Measurements from ENCODE around the gene ST6GAL2. TPM values are rescaled to one million over a fixed set of nuclear protein-coding genes. Genes with fewer than 3 reads are reported as not detected.

ST6GAL2 gene
- total and polyA plus RNA-seq, 2 of the 8 experiments (the other 6 are each of a cell fraction or from before 2014, with no cell fraction given), result 2.7 to 17.5 TPM

DNA sequence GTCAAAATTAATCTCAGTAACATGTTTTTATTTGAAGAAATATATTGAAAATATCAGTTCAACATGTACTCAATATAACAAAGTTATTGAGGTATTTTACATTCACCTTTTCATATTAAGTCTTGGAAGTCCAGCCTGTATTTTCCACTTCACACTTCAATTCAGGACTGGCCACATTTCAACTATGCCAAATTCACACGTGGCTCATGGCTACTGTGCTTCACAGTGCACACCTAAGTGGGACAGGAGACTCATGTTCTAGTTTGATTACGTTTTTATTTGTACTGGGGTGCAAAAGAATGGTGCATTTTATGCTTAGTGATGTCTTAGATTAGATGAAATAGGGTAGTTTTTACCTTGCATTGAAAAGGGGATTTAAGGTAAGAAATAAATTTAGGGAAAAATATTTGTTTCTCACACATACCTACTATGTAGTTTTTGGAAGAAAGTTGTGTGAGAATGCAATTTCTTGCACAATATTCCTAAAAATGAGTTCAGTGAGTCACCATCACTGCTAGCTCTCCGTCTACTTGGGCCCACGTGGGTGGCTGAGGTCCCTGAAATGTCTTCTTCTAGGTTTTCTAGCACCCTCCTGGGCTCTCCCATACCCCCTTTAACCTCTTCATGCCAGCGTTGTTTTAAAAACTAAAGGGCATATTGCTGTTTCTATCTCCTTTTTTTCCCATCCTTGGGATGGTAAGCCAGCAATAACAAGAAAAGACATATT lies 87.0 kb downstream of the ST6GAL2 start:
- no peak overlapping the region for H3K4me2 ChIP-seq (ENCODE audit: insufficient read depth in 1 of 2, low read depth in 2 of 2, low read length in 2 of 2)
- no peak overlapping the region for H2BK15ac ChIP-seq (ENCODE audit: low read length)
- CTCF ChIA-PET (ENCODE audit: partially characterized antibody), result interaction anchor here (0.6 kb wide), 1 partner anchor 483 kb away, joined by 3 read pairs; no protein-coding TSS in a partner anchor
- no peak overlapping the region for H2BK12ac ChIP-seq (ENCODE audit: low read depth, low read length)
- H2AK5ac ChIP-seq (ENCODE audit: low read depth, low read length), result no peak overlapping the region
- no peak overlapping the region for H3K56ac ChIP-seq (replicated peaks; ENCODE audit: insufficient read length, low read depth, low read length)
- DNase-seq (ENCODE audit: low read depth in 1 of 2, low spot score in 2 of 2) (no peak), FAIRE-seq (no peak)
- H3K18ac ChIP-seq (ENCODE audit: extremely low read depth, low read length), result no peak overlapping the region
- H2BK20ac ChIP-seq (ENCODE audit: low read length), result no peak overlapping the region
- no peak overlapping the region for H2BK5ac ChIP-seq (ENCODE audit: low read depth, low read length)
- TF ChIP-seq SIN3A (conservative IDR thresholded peaks at IDR 0.05 in 1 of 2, IDR thresholded peaks at IDR 0.05 in 1 of 2; ENCODE audit: low read depth in 1 of 2, low read length in 2 of 2) (no peak), KDM4A (IDR thresholded peaks at IDR 0.05; ENCODE audit: low read depth, low read length, severe bottlenecking) (no peak), SRF (IDR thresholded peaks at IDR 0.05; ENCODE audit: low read depth, low read length) (no peak), CBX8 (IDR thresholded peaks at IDR 0.05; ENCODE audit: borderline replicate concordance, low read depth, low read length) (no peak), TAF7 (optimal IDR thresholded peaks at IDR 0.05; ENCODE audit: borderline replicate concordance, low read depth, low read length) (no peak), RBBP5 (IDR thresholded peaks at IDR 0.05; ENCODE audit: borderline replicate concordance, low read depth, low read length) (no peak), CBX5 (IDR thresholded peaks at IDR 0.05; ENCODE audit: low read depth, low read length) (no peak), GABPA (IDR thresholded peaks at IDR 0.05; ENCODE audit: borderline replicate concordance, insufficient read depth, low read length) (no peak)
- TF ChIP-seq, protein P1, sequence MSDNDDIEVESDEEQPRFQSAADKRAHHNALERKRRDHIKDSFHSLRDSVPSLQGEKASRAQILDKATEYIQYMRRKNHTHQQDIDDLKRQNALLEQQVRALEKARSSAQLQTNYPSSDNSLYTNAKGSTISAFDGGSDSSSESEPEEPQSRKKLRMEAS (IDR thresholded peaks at IDR 0.05), result no peak
- H3K4me3 ChIP-seq (ENCODE audit: extremely low read depth in 1 of 4, insufficient read depth in 2 of 4, low read depth in 3 of 4, low read length in 4 of 4), result no peak overlapping the region
- H3K79me1 ChIP-seq (ENCODE audit: low read depth, low read length), result no peaks in the 10 kb centered on the region
- H4K91ac ChIP-seq (replicated peaks; ENCODE audit: insufficient read length, low read length), result no peak overlapping the region
- no peak overlapping the region for H3K14ac ChIP-seq (ENCODE audit: insufficient read length)
- H2BK120ac ChIP-seq (replicated peaks; ENCODE audit: low read depth, low read length), result no peak overlapping the region
- no peaks in the 10 kb centered on the region for H3K9me3 ChIP-seq (ENCODE audit: insufficient read depth in 2 of 2, low read depth in 1 of 2, low read length in 1 of 2)
- H3K4me1 ChIP-seq (replicated peaks in 1 of 4; ENCODE audit: control insufficient read depth in 3 of 4, insufficient read depth in 4 of 4, low read length in 3 of 4), result peaks cover 0 to 4% (median 0%) of the 10 kb centered on the region in 4 experiments; a peak in 2 of 7 replicates
- H3K9ac ChIP-seq (replicated peaks in 1 of 4; ENCODE audit: extremely low read depth in 1 of 4, low read depth in 3 of 4, low read length in 3 of 4), result no peak overlapping the region
- no peak overlapping the region for H3K27ac ChIP-seq (ENCODE audit: low read depth, low read length)
- no peak overlapping the region for H3K23ac ChIP-seq (ENCODE audit: insufficient read length)
- H3K23me2 ChIP-seq (ENCODE audit: low read depth, low read length), result no peaks in the 10 kb centered on the region
- H4K5ac ChIP-seq (ENCODE audit: insufficient read length, low read depth, low read length), result no peak overlapping the region
- H4K20me1 ChIP-seq (replicated peaks in 1 of 2; ENCODE audit: control insufficient read depth in 1 of 2, insufficient read depth in 2 of 2, low read length in 2 of 2), result no peaks in the 10 kb centered on the region
- H3K4ac ChIP-seq (replicated peaks; ENCODE audit: insufficient read length, low read depth, low read length), result no peak overlapping the region
- H4K8ac ChIP-seq (ENCODE audit: extremely low read depth, insufficient read depth, low read length), result no peak overlapping the region
- no peaks in the 10 kb centered on the region; a peak in 2 of 7 replicates for H3K27me3 ChIP-seq (replicated peaks in 1 of 4; ENCODE audit: control insufficient read depth in 3 of 4, extremely low read depth in 1 of 4, insufficient read depth in 3 of 4, low read length in 3 of 4)
- WGBS, 2 experiments (ENCODE audit: extremely low coverage in 1 of 2, insufficient coverage in 1 of 2, insufficient read length in 1 of 2, insufficient replicate concordance in 2 of 2, low coverage in 1 of 2, low lambda C conversion rate in 2 of 2, missing lambda C conversion rate in 1 of 2), result 84% methylated on average over 5 of the region's 5 CpGs; no CpG with 5 or more reads in 1 of the 2 experiments
- POLR2A ChIA-PET (ENCODE audit: partially characterized antibody), result no interaction called here
- H2AFZ ChIP-seq (ENCODE audit: low read length), result no peak overlapping the region
- H3K79me2 ChIP-seq (ENCODE audit: control insufficient read depth in 1 of 2, insufficient read depth in 2 of 2, low read length in 2 of 2), result no peaks in the 10 kb centered on the region
- H3K36me3 ChIP-seq (ENCODE audit: control insufficient read depth in 2 of 4, insufficient read depth in 4 of 4, low read length in 3 of 4), result no peaks in the 10 kb centered on the region

Data from H1 (cell line).